CD14-positive monocyte (primary cell): Measurements from ENCODE around the gene WAC. TPM values are rescaled to one million over a fixed set of nuclear protein-coding genes. Genes with fewer than 3 reads are reported as not detected.

Source experiments
- DNase-seq, 3 donors: peaks; one replicate each; pipeline ENCODE4 v3.0.0-alpha.2; 2011 to 2022
- H2AFZ ChIP-seq: 2 replicates; pipeline ENCODE4 v1.6.0; 2012; ENCODE audit warnings: mild to moderate bottlenecking, low read depth, low read length, inconsistent platforms; ENCODE audit not compliant: insufficient read depth, poor library complexity, severe bottlenecking
- H3K27ac ChIP-seq, 2 donors: 1 replicate in 1 of 2; 2 replicates in 1 of 2; pipeline ENCODE4 v1.5.1; 2012 to 2013; ENCODE audit warnings: low read length in 2 of 2, control low read depth in 1 of 2, inconsistent platforms in 1 of 2, low read depth in 1 of 2, mild to moderate bottlenecking in 1 of 2
- H3K27me3 ChIP-seq, 2 donors: one replicate each; pipeline versions ENCODE4 v1.6.0 to v1.6.1; 2011 to 2013; ENCODE audit warnings: low read length in 2 of 2; ENCODE audit not compliant: control insufficient read depth in 2 of 2, insufficient read depth in 2 of 2
- H3K36me3 ChIP-seq, 2 donors: replicated peaks in 1 of 2; 1 replicate in 1 of 2; 2 replicates in 1 of 2; pipeline versions ENCODE4 v1.5.1 to v1.6.1; 2012 to 2013; ENCODE audit warnings: low read length in 2 of 2, control low read depth in 1 of 2, inconsistent platforms in 1 of 2, mild to moderate bottlenecking in 1 of 2; ENCODE audit not compliant: insufficient read depth in 2 of 2, control insufficient read depth in 1 of 2
- H3K4me1 ChIP-seq, 2 donors: 1 replicate in 1 of 2; 2 replicates in 1 of 2; pipeline versions ENCODE4 v1.5.1 to v1.6.1; 2012 to 2013; ENCODE audit warnings: low read length in 2 of 2, control low read depth in 1 of 2, inconsistent platforms in 1 of 2, mild to moderate bottlenecking in 1 of 2, moderate library complexity in 1 of 2; ENCODE audit not compliant: insufficient read depth in 2 of 2, control insufficient read depth in 1 of 2
- H3K4me2 ChIP-seq: replicated peaks from 2 replicates; pipeline ENCODE3; 2012; ENCODE audit warnings: low read length, moderate library complexity, mild to moderate bottlenecking; ENCODE audit not compliant: poor library complexity, severe bottlenecking; ENCODE audit errors: extremely low read depth
- H3K4me3 ChIP-seq, 3 experiments: fragments of 200-600 bp in 1 of 3; sonication (generic) in 1 of 3; replicated peaks in 1 of 3; 1 replicate in 2 of 3; 2 replicates in 1 of 3; pipeline ENCODE4 v1.5.1; 2011 to 2013; ENCODE audit warnings: low read length in 3 of 3, mild to moderate bottlenecking in 3 of 3, control low read depth in 2 of 3, low read depth in 2 of 3, inconsistent platforms in 1 of 3, moderate library complexity in 1 of 3
- H3K79me2 ChIP-seq: 2 replicates; pipeline ENCODE4 v1.6.0; 2012; ENCODE audit warnings: mild to moderate bottlenecking, control low read depth, inconsistent platforms, low read length, moderate library complexity; ENCODE audit not compliant: insufficient read depth
- H3K9ac ChIP-seq: 2 replicates; pipeline ENCODE4 v1.6.0; 2017; ENCODE audit warnings: low read length, mild to moderate bottlenecking; ENCODE audit not compliant: insufficient read depth, poor library complexity, severe bottlenecking
- H3K9me3 ChIP-seq, 2 donors: replicated peaks in 1 of 2; 1 replicate in 1 of 2; 2 replicates in 1 of 2; pipeline versions ENCODE4 v1.5.1 to v1.6.1; 2012 to 2013; ENCODE audit warnings: low read length in 2 of 2, control low read depth in 1 of 2; ENCODE audit not compliant: control insufficient read depth in 1 of 2, insufficient read depth in 1 of 2
- H4K20me1 ChIP-seq: 2 replicates; pipeline ENCODE4 v1.6.0; 2012; ENCODE audit warnings: mild to moderate bottlenecking, low read length, control low read depth, moderate library complexity; ENCODE audit not compliant: insufficient read depth
- H3K27ac Mint-ChIP-seq, 7 donors: one replicate each; pipeline ENCODE4 v1.8.0; 2020; ENCODE audit warnings: mild to moderate bottlenecking in 7 of 7, mixed read lengths in 7 of 7, moderate library complexity in 6 of 7, inconsistent platforms in 2 of 7
- H3K27me3 Mint-ChIP-seq, 3 donors: one replicate each; pipeline ENCODE4 v1.8.0; 2021 to 2022; ENCODE audit warnings: low read depth in 3 of 3, mild to moderate bottlenecking in 3 of 3, mixed read lengths in 3 of 3, moderate library complexity in 3 of 3, inconsistent platforms in 1 of 3
- H3K36me3 Mint-ChIP-seq, 2 donors: one replicate each; pipeline ENCODE4 v1.8.0; 2020; ENCODE audit warnings: mixed read lengths in 2 of 2, inconsistent platforms in 1 of 2, mild to moderate bottlenecking in 1 of 2
- H3K4me1 Mint-ChIP-seq: one replicate; pipeline ENCODE4 v1.8.0; 2020; ENCODE audit warnings: mild to moderate bottlenecking, mixed read lengths
- H3K4me3 Mint-ChIP-seq, 2 donors: one replicate each; pipeline ENCODE4 v1.8.0; 2020; ENCODE audit warnings: mild to moderate bottlenecking in 2 of 2, mixed read lengths in 2 of 2, moderate library complexity in 1 of 2
- H3K9me3 Mint-ChIP-seq, 7 donors: one replicate each; pipeline ENCODE4 v1.8.0; 2020 to 2022; ENCODE audit warnings: mixed read lengths in 7 of 7, mild to moderate bottlenecking in 6 of 7, moderate library complexity in 6 of 7, inconsistent platforms in 2 of 7
- CTCF ChIP-seq: fragments of 200-600 bp; IDR thresholded peaks from one replicate; pipeline ENCODE4 v1.8.0; 2022; ENCODE audit warnings: antibody characterized with exemption, mild to moderate bottlenecking
- WGBS: methylation state at CpG from one replicate; pipeline ENCODE4 v1.1.5; 2013; ENCODE audit warnings: missing lambda C conversion rate; ENCODE audit not compliant: insufficient coverage; 5-methylcytosine and 5-hydroxymethylcytosine counted together
- intact Hi-C, 2 donors: fragments of 100-400 bp; cut with micrococcal nuclease; formaldehyde crosslinking; loops; one replicate each; pipeline versions ENCODE4 v1.15.0 to v1.15.1; 2023
- polyA plus RNA-seq, 3 donors: library from polyadenylated mRNA; depleted of rRNA in 1 of 3; unstranded in 2 of 3; stranded (reverse) in 1 of 3; fragments of 300-500 nt in 2 of 3; fragments of >200 nt in 1 of 3; fragmentation: Illumina TruSeq in 2 of 3; gene quantifications; 1 replicate in 2 of 3; 2 replicates in 1 of 3; pipeline ENCODE4 v1.2.3, GENCODE V29; 2012 to 2021

WAC gene
- polyA plus RNA-seq, 3 donors, result 46.7 to 80.8 (median 67.9) TPM

GRCh38 chr10:28556142-28556541 lies 23.2 kb downstream of the WAC start:
- Histone ChIP-seq H3K4me2 (no peak overlapping the region), H3K27ac (no peak overlapping the region), H3K36me3 (peaks cover 43 to 82% of the 10 kb centered on the region in 2 donors), H3K4me3 (no peak overlapping the region), H2AFZ (no peak overlapping the region), H3K9me3 (no peaks in the 10 kb centered on the region), H3K4me1 (peaks cover 33 to 35% of the 10 kb centered on the region in 2 donors), H3K9ac (no peak overlapping the region), H4K20me1 (peaks cover 100% of the 10 kb centered on the region), H3K27me3 (no peaks in the 10 kb centered on the region), H3K79me2 (peaks cover 100% of the 10 kb centered on the region)
- no CpG with 5 or more reads among the region's 2 CpGs for WGBS
- Mint-ChIP-seq H3K4me1 (peaks cover 59% of the 10 kb centered on the region), H3K36me3 (peaks cover 50 to 70% of the 10 kb centered on the region in 2 donors), H3K9me3 (no peaks in the 10 kb centered on the region), H3K27ac (no peak overlapping the region), H3K27me3 (peaks cover 0 to 2% (median 0%) of the 10 kb centered on the region in 3 donors), H3K4me3 (no peak overlapping the region)
- TF ChIP-seq CTCF, result no peak
- DNase-seq, result no peak
- intact Hi-C loops, result no loop called here

DNA sequence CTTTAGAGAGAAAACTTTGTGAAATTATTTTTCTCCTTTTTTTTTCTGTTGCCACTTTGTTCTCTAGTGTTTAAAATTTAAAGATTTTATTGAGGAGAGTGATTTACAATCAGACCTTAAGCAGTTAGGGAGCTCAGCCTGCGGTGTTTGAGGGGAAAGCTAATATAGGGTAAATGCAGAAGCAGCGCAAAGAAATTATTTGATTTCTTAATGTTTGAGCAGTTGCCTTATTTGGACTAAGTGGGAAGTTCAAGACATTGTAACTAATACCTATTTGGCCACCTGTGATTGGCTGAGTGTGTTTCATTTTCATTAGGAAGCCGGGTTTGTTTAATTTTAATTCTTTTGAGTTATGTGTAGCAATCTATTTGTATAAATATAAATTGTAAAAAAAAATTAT lies 25.3 kb downstream of the WAC start:
- DNase-seq, result peak in 1 of 3 donors; percentile 26
- Histone ChIP-seq H3K4me1 (peaks cover 33 to 35% of the 10 kb centered on the region in 2 donors), H3K27me3 (no peaks in the 10 kb centered on the region), H3K9ac (no peak overlapping the region), H3K36me3 (peaks cover 37 to 82% of the 10 kb centered on the region in 2 donors), H4K20me1 (peaks cover 100% of the 10 kb centered on the region), H3K27ac (peak overlapping the region in 1 of 2 donors; percentile 35), H3K79me2 (peaks cover 100% of the 10 kb centered on the region), H3K4me2 (no peak overlapping the region), H3K4me3 (no peak overlapping the region), H3K9me3 (no peaks in the 10 kb centered on the region), H2AFZ (no peak overlapping the region)
- H3K9me3 Mint-ChIP-seq, result no peaks in the 10 kb centered on the region
- intact Hi-C loops, result no loop called here
- no peak for TF ChIP-seq CTCF
- H3K36me3 Mint-ChIP-seq, result peaks cover 47 to 74% of the 10 kb centered on the region in 2 donors
- peak overlapping the region in 1 of 2 donors; percentile 42 for H3K4me3 Mint-ChIP-seq
- peaks cover 50% of the 10 kb centered on the region for H3K4me1 Mint-ChIP-seq
- H3K27me3 Mint-ChIP-seq, result peaks cover 0 to 2% (median 0%) of the 10 kb centered on the region in 3 donors
- WGBS, result 53% methylated on average over 2 of the region's 3 CpGs
- peak overlapping the region in 5 of 7 donors; percentile 11 to 76 (median 38) for H3K27ac Mint-ChIP-seq
